Heart right ventricle (tissue), 16 donors: ENCODE measurements around the gene RIN3. TPM values are rescaled to one million over a fixed set of nuclear protein-coding genes. Genes with fewer than 3 reads are reported as not detected.

Source experiments
- ATAC-seq, 8 donors: fragments of 200-7000 bp; cut with Tn5 transposase; one replicate each; pipeline ENCODE4 v1.9.1; 2020; ENCODE audit warnings: mild to moderate bottlenecking in 8 of 8, moderate library complexity in 8 of 8, moderate number of reproducible peaks in 1 of 8
- DNase-seq, 2 donors: peaks; one replicate each; pipeline ENCODE4 v3.0.0-alpha.2; 2020
- H3K27ac ChIP-seq, 10 donors: fragments of 200-600 bp; sonication (generic) in 2 of 10; one replicate each; pipeline versions ENCODE4 v1.5.0 to v1.8.0; 2020 to 2022; ENCODE audit warnings: mild to moderate bottlenecking in 3 of 10
- H3K27me3 ChIP-seq, 7 donors: fragments of 200-600 bp; one replicate each; pipeline ENCODE4 v1.8.0; 2021 to 2022; ENCODE audit warnings: mild to moderate bottlenecking in 2 of 7
- H3K36me3 ChIP-seq, 9 donors: fragments of 200-600 bp; sonication (generic) in 1 of 9; one replicate each; pipeline versions ENCODE4 v1.5.0 to v1.8.0; 2020 to 2022; ENCODE audit warnings: mild to moderate bottlenecking in 2 of 9
- H3K4me1 ChIP-seq, 9 donors: fragments of 200-600 bp; sonication (generic) in 1 of 9; one replicate each; pipeline versions ENCODE4 v1.5.0 to v1.8.0; 2020 to 2022; ENCODE audit warnings: mild to moderate bottlenecking in 4 of 9
- H3K4me3 ChIP-seq, 10 donors: fragments of 200-600 bp; sonication (generic) in 2 of 10; one replicate each; pipeline versions ENCODE4 v1.5.0 to v1.8.0; 2020 to 2022; ENCODE audit warnings: mild to moderate bottlenecking in 7 of 10, moderate library complexity in 2 of 10
- H3K9me3 ChIP-seq, 11 donors: fragments of 200-600 bp in 10 of 11; sonication (generic) in 2 of 11; one replicate each; pipeline versions ENCODE4 v1.5.0 to v1.8.0; 2013 to 2022; ENCODE audit warnings: mild to moderate bottlenecking in 2 of 11, control low read depth in 1 of 11, moderate library complexity in 1 of 11
- CTCF ChIP-seq, 9 donors: fragments of 200-600 bp; sonication (generic) in 2 of 9; IDR thresholded peaks; one replicate each; pipeline versions ENCODE4 v1.5.0 to v1.8.0; 2021 to 2022; ENCODE audit warnings: antibody characterized with exemption in 9 of 9, mild to moderate bottlenecking in 5 of 9, moderate library complexity in 1 of 9
- WGBS, 2 donors: extraction: QIAGEN DNeasy Blood & Tissue Kit; methylation state at CpG; one replicate each; pipeline ENCODE4 v1.1.7; 2013; ENCODE audit warnings: inconsistent platforms in 1 of 2; 5-methylcytosine and 5-hydroxymethylcytosine counted together
- intact Hi-C, 10 donors: fragments of 100-400 bp; cut with DNase I; formaldehyde crosslinking; loops; one replicate each; pipeline versions ENCODE4 v1.11.1 to v1.14.2; 2022
- polyA plus RNA-seq, 2 donors: library from polyadenylated mRNA; stranded (reverse); fragments of 200-250 nt; gene quantifications; one replicate each; pipeline ENCODE4 v1.2.3, GENCODE V29; 2013
- total RNA-seq, 10 donors: library from RNA; stranded (reverse); fragmentation: NEBNext Ultra II Directional in 3 of 10; extraction: Animal tissue kit (Norgen Biotek cat#: 25700) in 3 of 10; gene quantifications; one replicate each; pipeline versions ENCODE4 v1.2.1 to v1.2.4, GENCODE V29; 2021 to 2023
- donor health status: Arrhythmogenic right ventricular cardiomyopathy.
- donor health status: ischemic (EF 13 %, LVEDD 7.1; RV severe dilation, severe dysfunction).
- donor health status: healthy with polysubstance abuse.
- donor health status: DM: no; HTN: yes; CAD: no.
- donor health status: DM: no; HTN: no; CAD: no.
- donor health status: ischemic (EF 25% LVEDD 6.9; RV normal size, moderate dysfunction).
- donor health status: ischemic (EF 25% LVEDD 5.7; RV mildly dilated, moderate dysfunction).
- donor health status: healthy.
- donor health status: DM: yes; HTN: yes; CAD: no.
- donor health status: Ischemic cardiomyopathy.
- donor health status: ischemic (EF 35%, LVEDD 5.7; RV mildly dilated, moderate dysfunction).
- donor health status: nonischemic (EF 11% LVEDD 7.7; RV severe dilation, severe dysfunction).
- donor health status: DM: yes; HTN: yes; CAD: no.
- donor health status: PGD.
- donor health status: ischemic (EF 29% LVEDD 5.4; RV normal size, mild dysfunction).
- donor health status: nonischemic (EF 23%, LVEDD 6.1; RV moderate dilation, normal function).

RIN3 gene
- total and polyA plus RNA-seq, 12 donors: 7.2 to 24.0 (median 12.2) TPM

GRCh38 chr14:92527721-92528120, 14.1 kb downstream of the RIN3 start:
- intact Hi-C loops: no loop called here
- ATAC-seq (no peak), DNase-seq (no peak)
- H3K4me3 ChIP-seq: no peak overlapping the region
- no peaks in the 10 kb centered on the region for H3K9me3 ChIP-seq
- peaks cover 0 to 69% (median 5%) of the 10 kb centered on the region in 9 donors for H3K4me1 ChIP-seq
- no peaks in the 10 kb centered on the region for H3K36me3 ChIP-seq
- H3K27ac ChIP-seq: no peak overlapping the region
- no peak for TF ChIP-seq CTCF (IDR thresholded peaks at IDR 0.05)
- H3K27me3 ChIP-seq: no peaks in the 10 kb centered on the region
- WGBS, 2 donors: 75 to 87% methylated on average over 14 of the region's 14 CpGs

DNA sequence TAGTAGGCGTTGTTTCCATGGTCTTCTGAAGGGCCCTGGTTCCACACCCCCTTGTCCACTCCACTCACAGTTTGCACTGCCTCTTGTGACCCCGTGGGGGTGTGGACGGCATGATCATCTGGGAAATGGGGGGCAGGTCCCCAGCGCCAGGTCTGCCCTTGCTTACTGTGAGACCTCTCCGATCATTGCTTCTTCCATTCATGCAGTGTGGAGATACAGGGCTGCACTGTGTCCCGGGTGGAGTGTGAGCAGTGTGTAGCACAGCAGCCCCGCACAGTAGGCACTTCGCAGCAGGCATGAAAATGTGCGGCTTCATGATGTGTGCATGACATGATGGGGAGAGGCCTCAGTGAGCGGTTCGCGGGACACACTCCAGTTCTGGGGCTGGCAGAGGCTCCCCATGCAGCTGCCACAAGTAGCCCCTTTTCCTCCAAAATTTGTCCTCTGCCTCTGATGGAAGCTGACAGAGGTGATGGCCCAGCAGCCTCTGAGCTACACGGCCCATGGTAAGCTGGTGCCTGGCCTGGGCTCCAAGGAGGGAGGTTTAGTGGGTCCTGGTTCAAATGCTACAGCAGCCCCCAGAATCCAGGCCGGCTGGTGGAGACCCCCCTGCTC, 15.0 kb downstream of the RIN3 start:
- Histone ChIP-seq H3K9me3 (no peaks in the 10 kb centered on the region), H3K36me3 (no peaks in the 10 kb centered on the region), H3K4me1 (peaks cover 0 to 61% (median 6%) of the 10 kb centered on the region in 9 donors), H3K27me3 (no peaks in the 10 kb centered on the region), H3K4me3 (no peak overlapping the region), H3K27ac (no peak overlapping the region)
- intact Hi-C loops: no loop called here
- DNase-seq (no peak), ATAC-seq (no peak)
- no peak for TF ChIP-seq CTCF (IDR thresholded peaks at IDR 0.05)
- 91 to 95% methylated on average over 14 of the region's 14 CpGs for WGBS, 2 donors

DNA sequence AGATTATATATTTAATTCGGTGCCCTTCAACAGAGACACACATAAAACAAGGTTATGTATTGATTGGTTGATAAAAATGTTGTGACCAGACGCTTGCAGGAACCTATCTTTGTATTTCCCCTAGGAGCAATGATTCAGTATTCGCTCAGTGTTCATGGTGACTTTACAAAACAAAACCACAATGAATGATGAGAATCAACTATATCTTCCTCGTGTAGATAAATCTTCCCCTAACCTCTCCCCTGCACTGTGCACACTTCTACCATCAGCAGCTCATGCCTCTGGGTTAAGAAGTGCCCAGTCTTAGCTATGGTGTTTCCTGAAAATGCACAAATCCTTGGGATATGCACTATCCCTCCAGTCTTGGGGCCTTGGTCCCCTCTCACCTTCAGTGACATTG, 16.3 kb downstream of the RIN3 start:
- H3K27me3 ChIP-seq: no peaks in the 10 kb centered on the region
- intact Hi-C loops: no loop called here
- DNase-seq (no peak), ATAC-seq (no peak)
- no peak for TF ChIP-seq CTCF (IDR thresholded peaks at IDR 0.05)
- H3K27ac ChIP-seq: no peak overlapping the region
- H3K9me3 ChIP-seq: no peaks in the 10 kb centered on the region
- no peaks in the 10 kb centered on the region for H3K36me3 ChIP-seq
- peaks cover 0 to 49% (median 5%) of the 10 kb centered on the region in 9 donors for H3K4me1 ChIP-seq
- H3K4me3 ChIP-seq: no peak overlapping the region
- 74 to 83% methylated on average over 4 of the region's 4 CpGs for WGBS, 2 donors

DNA sequence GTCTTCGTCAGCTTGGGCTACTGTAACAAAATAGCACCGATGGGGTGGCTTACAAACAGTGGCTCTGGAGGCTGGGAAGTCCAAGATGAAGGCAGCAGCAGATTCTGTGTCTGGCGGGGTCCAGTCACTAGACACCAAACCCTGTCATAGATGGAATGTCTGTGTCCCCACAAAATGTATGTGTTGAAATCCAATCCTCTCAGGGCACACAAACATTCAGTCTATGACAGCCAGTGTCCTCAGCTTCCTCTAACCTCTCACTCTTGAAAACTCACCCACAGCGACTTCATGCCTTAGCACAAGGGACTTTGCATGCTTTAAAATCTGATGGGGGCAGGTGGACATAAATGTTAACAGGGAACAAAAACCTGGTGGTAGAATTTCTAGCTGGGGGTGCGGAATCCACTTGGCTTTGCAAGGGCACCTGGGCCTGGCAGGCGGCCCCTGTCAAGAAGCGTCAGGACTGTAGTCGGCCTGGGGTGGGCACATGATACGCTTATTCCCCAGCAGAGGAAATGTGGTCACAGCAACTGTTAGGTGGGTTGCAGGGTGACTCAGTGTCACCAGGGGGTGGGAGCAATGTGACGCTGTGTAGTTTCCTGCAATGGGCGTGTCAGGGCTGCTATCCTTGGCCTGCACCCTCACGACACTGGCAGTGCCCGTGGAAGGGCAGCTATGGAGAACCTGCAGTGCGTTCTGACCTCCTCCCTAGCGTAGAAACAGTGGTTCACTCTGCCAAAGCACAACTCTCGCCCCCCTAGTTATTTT, 17.7 kb downstream of the RIN3 start:
- H3K27ac ChIP-seq: peak overlapping the region in 1 of 10 donors; percentile 73
- TF ChIP-seq CTCF (IDR thresholded peaks at IDR 0.05): no peak
- ATAC-seq: peak in 6 of 8 donors; percentile 31 to 63 (median 46)
- no peak for DNase-seq
- no peaks in the 10 kb centered on the region for H3K9me3 ChIP-seq
- WGBS, 2 donors: 79 to 92% methylated on average over 16 of the region's 16 CpGs
- no peak overlapping the region for H3K4me3 ChIP-seq
- peaks cover 0 to 54% (median 13%) of the 10 kb centered on the region in 9 donors for H3K4me1 ChIP-seq
- H3K36me3 ChIP-seq: no peaks in the 10 kb centered on the region
- intact Hi-C loops: no loop called here
- H3K27me3 ChIP-seq: no peaks in the 10 kb centered on the region
